Suprapubic skin (tissue), 4 donors: ENCODE measurements around the gene C19orf81. TPM values are rescaled to one million over a fixed set of nuclear protein-coding genes. Genes with fewer than 3 reads are reported as not detected.

ENCODE experiments used
- DNase-seq, 2 donors: peaks; one replicate each; pipeline ENCODE4 v3.0.0-alpha.2; 2019; ENCODE audit warnings: low spot score in 2 of 2
- H3K27ac ChIP-seq: fragments of 200-600 bp; sonication (generic); one replicate; pipeline ENCODE4 v1.5.1; 2019
- H3K27me3 ChIP-seq: fragments of 200-600 bp; sonication (generic); one replicate; pipeline ENCODE4 v1.5.1; 2019
- H3K36me3 ChIP-seq: fragments of 200-600 bp; sonication (generic); one replicate; pipeline ENCODE4 v1.5.1; 2019
- H3K4me1 ChIP-seq: fragments of 200-600 bp; sonication (generic); one replicate; pipeline ENCODE4 v1.5.1; 2019
- H3K4me3 ChIP-seq: fragments of 200-600 bp; sonication (generic); one replicate; pipeline ENCODE4 v1.5.1; 2019; ENCODE audit warnings: mild to moderate bottlenecking
- H3K9me3 ChIP-seq: fragments of 200-600 bp; sonication (generic); one replicate; pipeline ENCODE4 v1.5.1; 2019
- CTCF ChIP-seq, 2 donors: fragments of 200-600 bp in 1 of 2; fragments of 450-650 bp in 1 of 2; sonication (generic) in 1 of 2; IDR thresholded peaks; one replicate each; pipeline ENCODE4 v1.5.1; 2016 to 2019; ENCODE audit warnings: antibody characterized with exemption in 2 of 2, mild to moderate bottlenecking in 1 of 2, moderate library complexity in 1 of 2
- EP300 ChIP-seq: sonication (generic); formaldehyde crosslinking; IDR thresholded peaks from one replicate; pipeline ENCODE4 v1.6.1; 2017; ENCODE audit warnings: antibody characterized with exemption
- POLR2A ChIP-seq, 2 donors: fragments of 450-650 bp; IDR thresholded peaks; one replicate each; pipeline ENCODE4 v1.6.1; 2017; ENCODE audit warnings: antibody characterized with exemption in 2 of 2, mild to moderate bottlenecking in 2 of 2, moderate library complexity in 2 of 2
- POLR2AphosphoS5 ChIP-seq, 3 donors: sonication (generic); formaldehyde crosslinking; IDR thresholded peaks; one replicate each; pipeline ENCODE4 v1.6.1; 2017; ENCODE audit warnings: antibody characterized with exemption in 3 of 3
- WGBS: methylation state at CpG from one replicate; pipeline ENCODE4 v1.1.5; 2018; 5-methylcytosine and 5-hydroxymethylcytosine counted together
- total RNA-seq, 4 donors: library from RNA; depleted of rRNA; stranded (reverse); fragments of >200 nt; gene quantifications; one replicate each; pipeline ENCODE4 v1.1.0, GENCODE V29; 2016

The C19orf81 gene
- total RNA-seq, 4 donors from 2014 or later = 19.8 TPM; not detected in 3

GRCh38 chr19:50646074-50646807 is 3.0 kb upstream of the C19orf81 start:
- no peaks in the 10 kb centered on the region for H3K36me3 ChIP-seq
- H3K4me1 ChIP-seq = no peaks in the 10 kb centered on the region
- TF ChIP-seq EP300 = no peak
- TF ChIP-seq POLR2AphosphoS5 (IDR thresholded peaks at IDR 0.05) = no peak
- TF ChIP-seq POLR2A (IDR thresholded peaks at IDR 0.05) = no peak
- TF ChIP-seq CTCF (IDR thresholded peaks at IDR 0.05) = no peak
- no peaks in the 10 kb centered on the region for H3K9me3 ChIP-seq
- no peak overlapping the region for H3K4me3 ChIP-seq
- peaks cover 70% of the 10 kb centered on the region for H3K27me3 ChIP-seq
- WGBS = 52% methylated on average over 6 of the region's 6 CpGs
- DNase-seq = no peak
- no peak overlapping the region for H3K27ac ChIP-seq

GRCh38 chr19:50647879-50648615 is 1.2 kb upstream of the C19orf81 start:
- no peak overlapping the region for H3K4me3 ChIP-seq
- TF ChIP-seq EP300 (no peak), POLR2A (IDR thresholded peaks at IDR 0.05) (no peak), CTCF (IDR thresholded peaks at IDR 0.05) (no peak), POLR2AphosphoS5 (IDR thresholded peaks at IDR 0.05) (no peak)
- 65% methylated on average over 10 of the region's 10 CpGs for WGBS

DNA sequence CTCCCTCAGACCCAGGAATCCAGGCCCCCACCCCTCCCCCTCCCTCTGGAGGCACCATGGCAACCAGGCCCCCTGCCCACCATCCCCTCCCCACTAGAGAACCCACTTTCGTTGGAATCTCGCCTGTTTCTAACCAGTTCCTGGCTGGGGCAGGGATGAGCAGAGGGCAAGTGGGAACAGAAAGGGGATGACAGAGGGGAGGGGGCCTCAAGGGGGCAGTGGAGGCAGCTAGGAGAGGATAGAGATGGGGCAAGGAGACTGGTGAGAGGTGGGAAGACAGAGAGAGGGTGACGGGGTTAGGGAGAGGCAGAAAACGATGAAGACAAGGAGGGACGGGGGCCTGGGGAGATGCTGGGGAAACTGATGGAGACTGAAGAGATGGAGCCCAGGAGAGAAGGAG is 586 bp upstream of the C19orf81 start:
- H3K27me3 ChIP-seq = peaks cover 72% of the 10 kb centered on the region
- no peaks in the 10 kb centered on the region for H3K9me3 ChIP-seq
- DNase-seq = no peak
- 49% methylated on average over 5 of the region's 5 CpGs for WGBS
- no peaks in the 10 kb centered on the region for H3K4me1 ChIP-seq
- H3K27ac ChIP-seq = no peak overlapping the region
- TF ChIP-seq POLR2AphosphoS5 (IDR thresholded peaks at IDR 0.05) (no peak), POLR2A (IDR thresholded peaks at IDR 0.05) (no peak), CTCF (IDR thresholded peaks at IDR 0.05) (no peak), EP300 (no peak)
- H3K36me3 ChIP-seq = no peaks in the 10 kb centered on the region
- H3K4me3 ChIP-seq = no peak overlapping the region

More at GRCh38 chr19:50647879-50648615, 1.2 kb upstream of the C19orf81 start:
- Histone ChIP-seq H3K9me3 (no peaks in the 10 kb centered on the region), H3K27ac (no peak overlapping the region), H3K27me3 (peaks cover 71% of the 10 kb centered on the region), H3K36me3 (no peaks in the 10 kb centered on the region), H3K4me1 (no peaks in the 10 kb centered on the region)
- DNase-seq = no peak

DNA sequence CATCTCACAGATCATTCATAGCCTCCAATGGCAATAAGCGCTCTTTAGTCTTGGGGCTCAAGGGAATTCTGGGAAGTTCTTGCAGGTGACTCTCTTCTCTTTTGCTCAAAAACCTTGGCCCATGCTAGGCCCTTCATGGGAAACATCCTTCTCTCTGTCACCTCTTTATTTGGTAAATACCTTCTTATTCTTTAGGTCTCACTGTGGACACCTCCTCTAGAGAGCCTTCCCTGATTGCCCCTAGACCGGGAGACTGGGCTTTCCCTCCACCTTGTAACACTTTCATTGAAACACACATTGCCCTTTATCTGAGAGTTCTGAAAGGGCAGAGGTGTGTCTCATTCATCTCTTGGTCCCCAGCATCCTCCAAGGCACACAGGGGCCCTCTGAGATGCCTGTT is 1.9 kb downstream of the C19orf81 start:
- Histone ChIP-seq H3K36me3 (no peaks in the 10 kb centered on the region), H3K9me3 (peaks cover 6% of the 10 kb centered on the region), H3K4me3 (no peak overlapping the region), H3K27me3 (peaks cover 71% of the 10 kb centered on the region), H3K4me1 (no peaks in the 10 kb centered on the region), H3K27ac (no peak overlapping the region)
- TF ChIP-seq POLR2AphosphoS5 (IDR thresholded peaks at IDR 0.05) (no peak), CTCF (IDR thresholded peaks at IDR 0.05) (no peak), EP300 (no peak), POLR2A (IDR thresholded peaks at IDR 0.05) (no peak)
- no peak for DNase-seq
- 81% methylated on average over 2 of the region's 2 CpGs for WGBS

DNA sequence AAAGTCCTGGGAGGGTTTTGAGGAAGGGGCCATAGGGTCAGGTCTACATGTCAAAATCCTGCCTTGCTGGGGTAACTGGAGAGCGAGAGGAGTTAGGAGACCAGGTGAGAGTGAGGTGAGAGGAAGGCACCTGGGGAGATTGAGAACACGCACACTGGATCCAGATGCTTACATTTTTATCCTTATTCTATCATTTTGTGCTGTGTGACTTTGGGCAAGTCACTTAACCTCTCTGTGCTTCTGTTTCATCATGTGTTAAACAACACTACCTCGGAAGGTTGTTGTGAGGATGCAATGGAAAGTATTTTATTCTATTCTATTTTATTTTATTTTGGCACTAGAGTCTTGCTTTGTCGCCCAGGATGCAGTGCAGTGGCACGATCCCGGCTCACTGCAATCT is 3.5 kb downstream of the C19orf81 start:
- Histone ChIP-seq H3K9me3 (peaks cover 6% of the 10 kb centered on the region), H3K36me3 (no peaks in the 10 kb centered on the region), H3K27me3 (peaks cover 64% of the 10 kb centered on the region), H3K27ac (no peak overlapping the region), H3K4me3 (no peak overlapping the region), H3K4me1 (no peaks in the 10 kb centered on the region)
- no peak for DNase-seq
- TF ChIP-seq POLR2AphosphoS5 (IDR thresholded peaks at IDR 0.05) (no peak), EP300 (no peak), CTCF (IDR thresholded peaks at IDR 0.05) (no peak), POLR2A (IDR thresholded peaks at IDR 0.05) (no peak)
- 91% methylated on average over 6 of the region's 6 CpGs for WGBS
